KMS-11 (cell line): ENCODE results near the gene CERS5.
A peak's percentile ranks its signal among the peaks of the same experiment; 100 is the strongest.

Experiments
- H2AFZ ChIP-seq: fragments of 200-600 bp; sonication (generic); 2 replicates; pipeline ENCODE4 v1.6.1; 2016; ENCODE audit warnings: antibody characterized with exemption, mixed run types, low read depth
- H3K27ac ChIP-seq: fragments of 200-600 bp; sonication (generic); 2 replicates; pipeline ENCODE4 v1.6.1; 2016; ENCODE audit warnings: mild to moderate bottlenecking, mixed run types
- H3K27me3 ChIP-seq: fragments of 200-600 bp; sonication (generic); 2 replicates; pipeline ENCODE4 v1.6.1; 2017; ENCODE audit warnings: mild to moderate bottlenecking, low read depth, mixed run types, moderate library complexity; ENCODE audit not compliant: insufficient read depth
- H3K36me3 ChIP-seq: fragments of 200-600 bp; sonication (generic); 2 replicates; pipeline ENCODE4 v1.6.1; 2017; ENCODE audit warnings: mild to moderate bottlenecking, mixed run types; ENCODE audit not compliant: insufficient read depth
- H3K4me1 ChIP-seq: fragments of 200-600 bp; sonication (generic); 2 replicates; pipeline ENCODE4 v1.6.1; 2016; ENCODE audit warnings: mild to moderate bottlenecking, low read depth, mixed run types; ENCODE audit not compliant: poor library complexity, severe bottlenecking
- H3K4me2 ChIP-seq: fragments of 200-600 bp; sonication (generic); 2 replicates; pipeline ENCODE4 v1.7.0; 2016; ENCODE audit warnings: mild to moderate bottlenecking, mixed run types
- H3K4me3 ChIP-seq: fragments of 200-600 bp; sonication (generic); IDR thresholded peaks from 2 replicates; pipeline ENCODE4 v1.6.1; 2017; ENCODE audit warnings: low read depth, low read length, mixed read lengths; ENCODE audit not compliant: insufficient read depth
- H3K79me2 ChIP-seq: fragments of 200-600 bp; sonication (generic); 2 replicates; pipeline ENCODE4 v1.6.1; 2016; ENCODE audit warnings: low read depth, mixed run types; ENCODE audit not compliant: insufficient read depth
- H3K9ac ChIP-seq: fragments of 200-600 bp; sonication (generic); 2 replicates; pipeline ENCODE4 v1.6.1; 2016; ENCODE audit warnings: mild to moderate bottlenecking, mixed run types
- H4K20me1 ChIP-seq: fragments of 200-600 bp; sonication (generic); 2 replicates; pipeline ENCODE4 v1.6.1; 2016; ENCODE audit warnings: mild to moderate bottlenecking, mixed run types; ENCODE audit not compliant: insufficient read depth
- TF ChIP-seq, protein P1 (sequence below): fragments of 200-600 bp; sonication (generic); conservative IDR thresholded peaks from 2 replicates; pipeline ENCODE4 v1.6.1; 2017; ENCODE audit warnings: low read depth, mild to moderate bottlenecking, antibody characterized with exemption, low read length, moderate library complexity, mixed read lengths

Gene CERS5

DNA sequence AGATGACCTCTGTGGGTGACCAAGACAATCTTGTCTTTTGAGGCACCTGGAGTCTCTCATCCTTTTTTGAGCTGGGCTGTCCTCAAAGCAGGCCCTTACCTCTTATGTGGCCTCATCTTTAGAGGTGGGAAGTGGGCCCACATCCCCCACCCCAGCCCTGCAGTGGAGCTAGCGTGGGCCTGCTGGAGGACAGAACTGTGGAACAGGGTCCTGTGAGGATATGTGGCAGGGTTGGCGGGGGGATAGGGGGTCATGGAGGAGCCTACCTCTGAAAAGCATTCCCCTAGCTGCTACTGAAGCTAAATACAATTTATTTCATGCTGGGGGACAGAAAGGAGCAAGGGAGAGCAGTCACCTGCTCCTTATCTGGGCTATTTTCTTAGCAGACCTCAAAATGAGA is 63.8 kb downstream of the CERS5 start:
- Histone ChIP-seq H3K4me1 (peaks cover 16% of the 10 kb centered on the region), H3K4me3 (no peak overlapping the region), H3K79me2 (no peaks in the 10 kb centered on the region), H3K9ac (no peak overlapping the region), H3K36me3 (peaks cover 5% of the 10 kb centered on the region; the same call in 1 of the 2 replicates), H3K27me3 (no peaks in the 10 kb centered on the region), H3K4me2 (no peak overlapping the region), H4K20me1 (no peaks in the 10 kb centered on the region), H3K27ac (no peak overlapping the region), H2AFZ (no peak overlapping the region)
- TF ChIP-seq, protein P1, sequence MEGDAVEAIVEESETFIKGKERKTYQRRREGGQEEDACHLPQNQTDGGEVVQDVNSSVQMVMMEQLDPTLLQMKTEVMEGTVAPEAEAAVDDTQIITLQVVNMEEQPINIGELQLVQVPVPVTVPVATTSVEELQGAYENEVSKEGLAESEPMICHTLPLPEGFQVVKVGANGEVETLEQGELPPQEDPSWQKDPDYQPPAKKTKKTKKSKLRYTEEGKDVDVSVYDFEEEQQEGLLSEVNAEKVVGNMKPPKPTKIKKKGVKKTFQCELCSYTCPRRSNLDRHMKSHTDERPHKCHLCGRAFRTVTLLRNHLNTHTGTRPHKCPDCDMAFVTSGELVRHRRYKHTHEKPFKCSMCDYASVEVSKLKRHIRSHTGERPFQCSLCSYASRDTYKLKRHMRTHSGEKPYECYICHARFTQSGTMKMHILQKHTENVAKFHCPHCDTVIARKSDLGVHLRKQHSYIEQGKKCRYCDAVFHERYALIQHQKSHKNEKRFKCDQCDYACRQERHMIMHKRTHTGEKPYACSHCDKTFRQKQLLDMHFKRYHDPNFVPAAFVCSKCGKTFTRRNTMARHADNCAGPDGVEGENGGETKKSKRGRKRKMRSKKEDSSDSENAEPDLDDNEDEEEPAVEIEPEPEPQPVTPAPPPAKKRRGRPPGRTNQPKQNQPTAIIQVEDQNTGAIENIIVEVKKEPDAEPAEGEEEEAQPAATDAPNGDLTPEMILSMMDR: no peak

DNA sequence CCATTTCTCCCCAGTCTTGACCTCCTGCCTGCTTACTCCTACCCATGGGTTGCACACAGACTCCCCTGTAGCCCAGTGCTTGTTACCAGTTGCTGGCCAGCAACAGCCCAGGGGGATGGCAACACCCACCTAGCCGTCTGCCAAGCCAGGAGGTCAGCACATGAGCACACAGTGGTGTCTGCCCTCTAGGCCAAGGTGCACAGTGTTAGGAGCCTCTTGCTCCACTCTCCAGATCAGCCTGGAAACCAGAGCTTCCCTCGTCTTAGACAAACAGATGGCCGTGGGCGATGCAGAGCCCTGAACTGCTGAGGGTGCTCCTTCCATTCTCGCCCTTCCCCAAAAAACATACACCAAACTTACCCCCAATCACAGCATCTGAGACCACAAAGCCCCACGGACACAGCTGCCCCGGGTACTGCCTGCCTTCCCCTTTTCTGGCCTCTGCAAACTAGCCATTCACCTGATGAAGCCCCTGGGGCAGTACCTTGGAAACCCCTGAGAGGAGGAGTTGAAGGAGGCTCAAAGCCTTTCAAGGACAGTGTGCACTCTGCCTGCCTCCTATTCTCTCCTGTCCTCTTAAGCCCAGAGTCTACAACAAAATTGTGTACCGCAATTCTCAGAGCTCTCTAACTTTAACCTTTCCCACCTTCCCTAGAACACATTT is 64.4 kb downstream of the CERS5 start:
- no peak overlapping the region for H3K9ac ChIP-seq
- H2AFZ ChIP-seq: no peak overlapping the region
- H3K36me3 ChIP-seq: peaks cover 6% of the 10 kb centered on the region; the same call in 1 of the 2 replicates
- H3K4me1 ChIP-seq: peaks cover 10% of the 10 kb centered on the region
- H3K4me3 ChIP-seq: no peak overlapping the region
- TF ChIP-seq, protein P1: no peak
- no peaks in the 10 kb centered on the region for H4K20me1 ChIP-seq
- H3K27ac ChIP-seq: no peak overlapping the region
- H3K79me2 ChIP-seq: no peaks in the 10 kb centered on the region
- H3K27me3 ChIP-seq: no peaks in the 10 kb centered on the region
- H3K4me2 ChIP-seq: no peak overlapping the region

- TF ChIP-seq, protein P1: no peak
- H3K4me1 ChIP-seq: peaks cover 10% of the 10 kb centered on the region
- H3K79me2 ChIP-seq: no peaks in the 10 kb centered on the region
- H3K27me3 ChIP-seq: no peaks in the 10 kb centered on the region
- no peak overlapping the region for H2AFZ ChIP-seq
- no peak overlapping the region for H3K4me2 ChIP-seq
- no peak overlapping the region for H3K4me3 ChIP-seq
- H4K20me1 ChIP-seq: no peaks in the 10 kb centered on the region
- no peak overlapping the region for H3K9ac ChIP-seq
- H3K36me3 ChIP-seq: peaks cover 6% of the 10 kb centered on the region; the same call in 1 of the 2 replicates
- H3K27ac ChIP-seq: no peak overlapping the region
These were observed 65.0 kb downstream of the CERS5 start for GRCh38 chr12:50102131-50102531.

- peaks cover 10% of the 10 kb centered on the region for H3K4me1 ChIP-seq
- no peaks in the 10 kb centered on the region for H3K79me2 ChIP-seq
- no peak overlapping the region for H3K4me2 ChIP-seq
- no peak overlapping the region for H3K4me3 ChIP-seq
- H3K9ac ChIP-seq: no peak overlapping the region
- TF ChIP-seq, protein P1: peak; percentile 14; the same call in 1 of the 2 replicates
- H3K27me3 ChIP-seq: no peaks in the 10 kb centered on the region
- H4K20me1 ChIP-seq: no peaks in the 10 kb centered on the region
- no peak overlapping the region for H3K27ac ChIP-seq
- peaks cover 6% of the 10 kb centered on the region; the same call in 1 of the 2 replicates for H3K36me3 ChIP-seq
- H2AFZ ChIP-seq: no peak overlapping the region
These were observed 65.5 kb downstream of the CERS5 start for GRCh38 chr12:50101663-50102062.
